HG02759 (cell line): Measurements from ENCODE around the gene APOL3.
A peak's percentile ranks its signal among the peaks of the same experiment; 100 is the strongest.
"Not testable (repeated sequence)": the region's sequence is repeated elsewhere in the genome, so short reads cannot be mapped to it uniquely, and the experiment has no call there.

ENCODE experiments used
- ATAC-seq: cut with Tn5 transposase; IDR thresholded peaks from one replicate; pipeline ENCODE4 v1.9.1; 2021; ENCODE audit warnings: mild to moderate bottlenecking, moderate library complexity; ENCODE audit not compliant: unreplicated experiment

The APOL3 gene

DNA sequence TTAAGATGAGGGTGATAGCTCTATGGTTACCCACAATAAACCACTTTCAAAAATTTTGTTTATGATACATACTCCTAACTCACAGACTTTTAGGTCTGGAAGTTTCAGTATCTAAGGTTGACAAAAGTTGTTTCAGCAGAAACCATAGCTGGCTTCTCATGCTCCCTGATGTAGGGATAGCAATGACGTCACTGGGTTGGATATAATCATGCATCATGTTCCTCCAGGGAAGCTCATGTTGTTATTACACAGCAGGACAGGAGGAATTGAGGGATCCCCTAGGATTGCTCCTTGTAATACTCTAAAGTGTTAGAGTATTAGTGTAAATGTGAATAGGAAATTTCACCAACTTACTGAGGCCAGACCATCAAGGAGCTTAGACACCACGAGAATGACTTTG is 23.6 kb downstream of the APOL3 start:
- no peak for ATAC-seq

DNA sequence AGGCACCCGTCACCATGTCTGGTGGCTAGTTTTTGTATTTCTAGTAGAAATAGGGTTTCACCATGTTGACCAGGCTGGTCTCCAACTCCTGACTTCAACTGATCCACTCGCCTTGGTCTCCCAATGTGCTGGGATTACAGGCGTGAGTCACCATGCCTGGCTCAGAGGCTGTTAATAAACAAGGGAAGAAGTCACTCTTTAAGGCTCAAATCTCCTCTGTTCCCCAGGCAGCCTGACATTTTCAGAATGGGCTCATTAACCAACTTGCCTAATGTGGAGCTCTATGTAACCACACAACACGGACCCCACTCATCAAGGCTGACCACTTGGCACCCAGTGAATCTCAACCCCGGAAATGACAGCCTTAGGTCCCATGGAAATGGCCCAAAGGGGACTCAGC is 24.1 kb downstream of the APOL3 start:
- ATAC-seq = no peak

GRCh38 chr22:36135306-36135980 is 25.1 kb downstream of the APOL3 start:
- ATAC-seq = no peak

GRCh38 chr22:36134182-36134581 is 26.4 kb downstream of the APOL3 start:
- no peak for ATAC-seq

- no peak for ATAC-seq
Observed at GRCh38 chr22:36131907-36132306, 28.6 kb downstream of the APOL3 start.

- no peak for ATAC-seq
Observed at GRCh38 chr22:36129486-36130388, 30.8 kb downstream of the APOL3 start.

GRCh38 chr22:36129071-36129470 is 31.5 kb downstream of the APOL3 start:
- ATAC-seq = no peak

GRCh38 chr22:36125994-36126531 is 34.5 kb downstream of the APOL3 start:
- ATAC-seq = no peak

DNA sequence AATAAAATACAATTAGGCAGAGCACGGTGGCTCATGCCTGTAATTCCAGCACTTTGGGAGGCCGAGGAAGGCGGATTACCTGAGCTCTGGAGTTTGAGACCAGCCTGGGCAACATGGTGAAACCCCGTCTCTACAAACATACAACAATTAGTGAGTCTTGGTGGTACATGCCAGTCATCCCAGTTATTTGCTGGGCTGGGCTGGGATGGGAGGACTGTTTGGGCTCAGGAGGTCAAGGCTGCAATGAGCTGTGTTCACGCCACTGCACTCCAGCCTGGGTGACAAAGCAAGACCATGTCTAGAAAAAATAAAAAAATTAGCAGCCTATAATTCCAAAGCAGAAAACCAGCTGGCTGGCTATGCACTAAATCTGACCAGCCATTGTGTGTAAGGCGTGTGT is 35.1 kb downstream of the APOL3 start:
- no peak for ATAC-seq

DNA sequence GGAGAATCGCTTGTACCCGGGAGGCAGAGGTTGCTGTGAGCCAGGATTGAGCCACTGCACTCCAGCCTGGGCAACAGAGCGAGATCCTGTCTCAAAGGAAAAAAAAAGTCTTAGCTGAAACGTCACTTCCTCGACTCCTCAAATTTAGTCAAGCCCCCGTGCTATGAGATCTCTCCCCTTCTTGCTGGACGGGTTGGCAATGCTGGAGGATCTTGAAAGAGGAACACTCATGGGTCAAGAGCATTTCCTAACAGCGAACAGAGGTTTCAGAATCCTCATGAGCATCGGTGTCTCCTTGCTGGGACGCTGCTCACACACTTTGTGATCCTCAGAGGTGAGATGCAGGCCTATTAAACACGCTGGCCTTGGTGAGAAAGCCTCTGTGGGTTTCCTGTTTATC is 35.9 kb downstream of the APOL3 start:
- no peak for ATAC-seq

GRCh38 chr22:36123673-36124630 is 36.6 kb downstream of the APOL3 start:
- peak; percentile 92 for ATAC-seq

GRCh38 chr22:36120621-36121351 is 39.8 kb downstream of the APOL3 start:
- ATAC-seq = not testable (repeated sequence)

DNA sequence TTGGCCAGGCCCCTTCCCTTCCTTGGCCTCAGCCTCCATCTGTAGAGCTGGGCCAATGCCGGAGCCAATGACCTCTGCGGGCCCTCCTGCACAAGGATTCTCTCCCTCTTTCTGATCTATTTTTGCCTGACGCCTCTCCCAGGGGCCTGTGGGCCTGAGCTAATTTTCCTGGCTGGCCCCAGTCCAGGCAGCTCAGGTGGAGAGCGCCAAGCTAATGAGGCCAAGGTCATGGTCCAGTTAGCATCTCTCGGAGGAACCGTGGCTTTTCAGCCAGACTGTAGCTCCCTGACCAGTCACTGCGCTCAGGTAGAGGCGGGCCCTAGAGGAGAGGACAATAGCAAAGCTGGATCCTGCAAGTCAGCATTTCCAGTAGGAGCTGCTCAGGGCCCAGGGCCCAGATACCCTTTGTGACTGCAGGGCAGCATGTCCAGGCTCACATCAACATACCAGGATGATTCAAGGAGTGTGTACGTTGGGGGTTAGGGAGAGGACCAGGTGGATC is 43.5 kb downstream of the APOL3 start:
- ATAC-seq = no peak

DNA sequence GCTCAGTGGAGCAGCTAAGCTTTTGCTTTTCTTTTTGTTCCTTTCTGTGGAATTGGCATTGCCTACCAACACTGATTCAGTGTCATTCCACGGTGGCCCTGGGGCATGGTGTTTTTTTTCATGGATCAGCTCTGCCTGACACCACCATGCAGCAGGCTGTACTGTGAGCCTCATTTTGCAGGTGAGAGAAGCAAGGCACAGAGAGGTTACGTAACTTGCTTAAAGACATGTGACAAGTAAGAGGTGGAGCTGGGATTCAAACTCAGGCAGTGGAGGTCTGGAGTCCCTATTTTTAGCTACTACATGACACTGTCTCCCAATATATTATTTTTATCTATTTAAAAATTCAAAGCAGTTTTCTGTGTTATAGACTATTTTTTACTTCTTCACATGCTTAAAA is 44.4 kb downstream of the APOL3 start:
- ATAC-seq = no peak

GRCh38 chr22:36113121-36113520 is 47.4 kb downstream of the APOL3 start:
- no peak for ATAC-seq

- no peak for ATAC-seq
Observed at GRCh38 chr22:36111316-36111715, 49.2 kb downstream of the APOL3 start.

DNA sequence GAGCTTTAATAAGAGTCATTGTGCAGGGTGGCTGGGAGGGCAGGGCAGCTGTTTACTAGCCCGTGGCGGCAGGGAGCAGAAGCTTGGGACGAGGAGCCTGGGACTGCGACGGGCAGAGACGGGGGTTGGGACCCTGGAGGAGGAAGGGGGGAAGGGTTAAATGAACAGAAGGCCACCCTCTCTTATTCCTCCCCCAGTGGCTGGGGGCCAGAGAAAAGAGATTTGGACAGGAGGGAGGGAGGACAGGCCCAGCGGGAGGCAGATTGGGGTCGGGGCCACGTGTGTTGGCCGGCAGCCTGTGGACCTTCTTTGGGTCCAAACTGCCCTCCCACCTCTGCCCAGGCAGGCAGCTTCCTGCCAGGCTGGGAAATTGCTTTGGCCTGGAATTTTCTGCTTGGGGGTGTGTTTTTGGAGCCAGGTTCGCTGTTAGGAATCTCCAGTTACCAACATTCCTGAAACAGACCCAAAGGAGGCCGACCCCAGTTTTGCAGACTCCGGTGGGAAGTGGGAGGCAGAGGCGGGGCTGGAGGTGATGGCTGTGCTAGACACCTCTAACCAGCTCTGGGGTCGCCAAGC is 50.2 kb downstream of the APOL3 start:
- ATAC-seq = no peak

DNA sequence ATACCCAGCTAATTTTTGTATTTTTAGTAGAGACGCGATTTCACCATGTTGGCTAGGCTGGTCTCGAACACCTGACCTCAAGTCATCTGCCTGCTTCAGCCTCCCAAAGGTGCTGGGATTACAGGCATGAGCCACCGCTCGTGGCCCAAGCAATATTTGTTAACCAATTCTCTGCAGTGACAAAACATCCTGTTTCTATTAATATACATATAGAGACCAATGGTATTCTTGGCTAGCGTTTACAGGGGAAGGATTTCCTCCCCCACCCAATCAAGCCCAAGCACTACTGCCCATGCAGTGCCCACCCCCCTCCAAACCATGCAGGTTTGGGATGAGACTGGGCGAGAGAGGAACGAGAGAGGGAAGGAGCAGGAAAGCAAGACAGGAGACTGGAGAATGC is 53.1 kb downstream of the APOL3 start:
- ATAC-seq = no peak

DNA sequence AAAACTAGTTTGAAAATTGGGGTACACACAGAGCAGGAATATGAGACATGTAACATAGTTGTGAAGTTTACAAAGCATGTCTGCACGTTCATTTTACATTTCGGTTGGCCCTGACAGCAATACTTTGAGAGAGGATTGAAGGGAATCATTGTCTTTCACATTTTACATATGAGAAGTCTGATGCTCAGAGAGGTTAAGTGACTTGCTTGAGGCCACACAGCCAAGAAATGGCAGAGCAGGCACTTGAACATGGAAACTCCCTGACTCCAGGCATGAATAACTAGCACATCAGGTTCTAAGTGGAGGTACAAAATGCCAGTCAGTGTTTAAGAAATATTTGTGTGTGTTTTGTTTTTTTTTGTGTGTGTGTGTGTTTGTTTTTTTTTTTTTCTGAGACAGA is 53.6 kb downstream of the APOL3 start:
- no peak for ATAC-seq

- ATAC-seq = no peak
Observed at GRCh38 chr22:36104988-36105387, 55.6 kb downstream of the APOL3 start.
